Activated T-helper 1 cell treated with Interleukin-2 at 50 U/mL for 16 hours (primary cell): Measurements from ENCODE around the gene RCCD1.
A peak's percentile ranks its signal among the peaks of the same experiment; 100 is the strongest.

ENCODE experiments used
- DNase-seq: peaks from one replicate; pipeline ENCODE4 v3.0.0-alpha.2; 2020; ENCODE audit warnings: low read depth

Gene RCCD1

DNA sequence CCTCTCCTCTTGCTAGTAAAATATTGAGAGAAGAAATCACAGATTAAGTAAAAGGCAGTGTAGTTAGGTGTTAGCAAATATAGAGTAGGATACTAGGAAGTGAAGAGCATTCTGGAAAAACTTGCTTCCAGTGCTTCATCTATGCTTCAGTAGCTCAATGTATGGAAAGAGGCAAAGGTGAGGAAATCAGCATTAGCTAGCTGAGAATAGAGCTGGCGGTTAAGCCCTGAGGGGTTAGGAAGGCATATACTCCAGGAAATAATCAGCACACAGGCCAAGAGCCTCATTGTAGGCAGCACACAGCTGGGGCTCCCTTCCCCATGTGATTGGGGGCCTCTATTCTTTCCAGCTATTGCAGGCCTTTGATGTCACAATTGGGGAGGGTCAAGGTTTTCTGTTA is 13.8 kb downstream of the RCCD1 start:
- no peak for DNase-seq

DNA sequence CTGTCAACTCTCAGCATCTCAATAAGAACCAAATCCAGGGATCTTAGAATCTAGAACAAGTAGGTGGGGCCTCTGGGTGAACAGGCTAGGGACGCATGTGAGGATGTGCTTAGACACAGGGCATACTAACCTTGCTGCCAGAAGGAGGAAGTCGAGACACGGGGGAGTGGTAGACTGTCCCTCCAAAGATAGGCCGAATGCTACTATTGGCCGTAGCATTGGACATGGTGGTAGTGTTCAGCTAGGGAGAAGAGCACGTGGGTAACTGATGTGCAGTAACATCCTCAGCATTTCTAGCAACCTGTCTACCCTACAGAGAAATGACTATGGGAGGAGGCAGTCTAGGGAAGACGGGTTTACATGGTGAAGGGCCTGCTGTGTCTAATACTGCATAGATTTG is 15.6 kb downstream of the RCCD1 start:
- DNase-seq = no peak

DNA sequence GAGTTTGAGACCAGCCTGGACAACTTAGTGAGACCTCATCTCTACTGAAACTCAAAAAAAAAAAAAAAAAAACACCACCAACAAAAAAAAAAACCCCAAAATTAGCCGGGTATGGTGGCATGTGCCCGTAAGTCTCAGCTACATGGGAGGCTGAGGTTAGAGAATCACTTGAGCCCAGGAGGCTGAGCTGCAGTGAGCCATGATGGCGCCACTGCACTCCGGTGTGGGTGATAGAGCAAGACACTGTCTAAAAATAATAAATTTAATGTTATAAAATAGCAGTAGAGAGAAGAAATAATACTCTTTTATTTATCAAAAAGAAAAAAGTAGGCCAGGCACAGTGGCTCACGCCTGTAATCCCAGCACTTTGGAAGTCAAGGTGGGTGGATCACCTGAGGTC is 17.4 kb downstream of the RCCD1 start:
- no peak for DNase-seq

DNA sequence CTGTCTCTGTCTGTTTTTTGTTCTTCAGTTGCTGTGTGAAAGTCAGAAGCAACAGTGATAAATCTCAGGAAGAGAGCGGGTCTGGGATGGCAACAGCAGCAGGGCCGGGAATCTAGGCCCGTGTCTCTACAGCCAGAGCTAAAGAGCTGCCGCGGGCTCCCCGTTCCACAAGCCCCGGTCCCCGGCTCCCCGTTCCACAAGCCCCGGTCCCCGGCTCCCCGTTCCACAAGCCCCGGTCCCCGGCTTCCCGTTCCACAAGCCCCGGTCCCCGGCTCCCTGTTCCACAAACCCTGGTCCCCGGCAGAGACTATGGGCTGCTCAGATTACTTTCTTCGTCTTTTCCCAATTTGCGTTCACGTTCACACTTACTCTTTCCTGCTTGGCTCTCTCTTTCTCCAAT is 19.5 kb downstream of the RCCD1 start:
- DNase-seq = no peak

DNA sequence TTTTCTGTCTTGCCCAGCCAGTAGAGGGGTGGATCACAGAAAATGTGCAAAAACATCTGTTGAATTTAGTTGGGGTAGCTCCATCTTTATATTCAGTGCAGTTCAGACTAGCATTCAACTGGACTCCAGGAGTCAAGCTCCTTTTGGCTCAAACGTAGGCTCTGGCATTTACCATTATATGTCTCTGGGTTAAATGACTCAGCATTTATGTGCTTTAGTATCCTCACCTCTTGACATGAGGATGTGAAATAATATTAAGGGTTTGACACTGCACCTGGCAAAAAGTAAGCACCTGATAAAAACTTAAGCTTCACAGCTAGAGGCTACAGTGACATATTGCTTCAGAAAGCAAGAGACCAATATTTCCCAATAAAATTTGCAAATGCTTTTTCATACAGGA is 24.9 kb downstream of the RCCD1 start:
- DNase-seq = no peak

DNA sequence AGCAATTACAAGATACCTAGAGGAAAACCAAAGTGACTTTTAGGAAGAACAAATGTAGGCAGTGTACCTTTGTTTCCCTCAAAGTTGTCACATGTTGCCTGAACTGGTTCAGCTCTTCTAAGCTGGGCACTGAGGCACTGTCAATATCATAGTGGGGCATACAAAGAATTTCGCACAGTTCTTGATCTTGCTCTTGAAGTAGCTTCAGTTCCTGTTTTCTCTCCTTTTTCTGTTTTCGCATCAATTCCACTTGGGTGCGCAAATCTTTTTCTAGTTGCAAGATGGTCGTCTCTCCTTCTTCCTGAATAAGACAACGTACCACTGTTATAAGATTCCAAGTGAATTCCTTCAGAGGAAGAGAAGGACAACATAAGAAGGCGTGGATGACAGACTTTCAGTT is 27.0 kb downstream of the RCCD1 start:
- no peak for DNase-seq

DNA sequence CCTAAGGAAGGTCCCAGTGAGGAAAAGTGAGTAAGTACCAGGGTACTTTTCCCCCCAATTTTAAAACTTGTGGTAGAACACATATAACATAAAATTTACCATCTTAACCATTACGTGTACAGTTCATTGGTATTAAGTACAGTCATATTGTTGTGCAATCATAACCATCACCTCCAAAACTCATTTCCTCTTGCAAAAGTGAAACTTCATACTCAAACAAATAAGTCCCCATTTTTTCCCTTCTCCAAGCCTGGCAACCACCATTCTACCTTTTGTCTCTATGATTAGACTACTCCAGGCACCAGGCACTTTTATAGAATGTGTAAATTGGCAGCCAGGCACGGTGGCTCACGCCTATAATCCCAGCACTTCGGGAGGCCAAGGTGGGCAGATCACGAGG is 27.5 kb downstream of the RCCD1 start:
- no peak for DNase-seq

DNA sequence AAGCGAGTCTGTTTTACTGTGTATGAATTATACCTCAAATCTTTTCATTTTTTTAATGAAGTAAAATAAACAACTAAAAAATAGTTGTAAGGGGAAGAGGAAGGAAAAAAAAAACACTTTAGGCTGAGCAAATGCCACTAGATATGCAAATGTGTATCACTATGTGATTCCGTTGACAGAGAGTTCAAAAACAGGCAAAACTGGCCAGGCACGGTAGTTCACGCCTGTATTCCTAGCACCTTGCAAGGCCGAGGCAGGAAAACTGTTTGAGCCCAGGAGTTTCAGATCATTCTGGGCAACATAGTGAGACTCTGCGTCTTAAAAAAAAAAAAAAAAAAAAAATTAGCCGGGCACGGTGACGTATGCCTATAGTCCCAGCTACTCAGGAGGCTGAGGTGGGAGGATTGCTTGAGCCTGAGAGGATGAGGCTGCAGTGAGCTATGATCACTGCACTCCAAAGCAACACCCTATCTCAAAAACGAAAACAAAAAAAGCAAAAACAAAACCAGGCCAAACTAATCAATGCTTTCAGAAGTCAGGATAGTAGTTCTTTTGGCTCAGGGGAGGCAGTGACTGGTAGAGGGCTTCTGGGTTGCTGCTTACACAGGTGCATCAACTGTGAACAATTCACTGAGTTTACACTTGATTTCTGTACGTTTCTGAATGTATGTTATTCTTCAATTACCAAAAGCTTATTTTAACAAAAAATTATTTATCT is 32.3 kb downstream of the RCCD1 start:
- no peak for DNase-seq

DNA sequence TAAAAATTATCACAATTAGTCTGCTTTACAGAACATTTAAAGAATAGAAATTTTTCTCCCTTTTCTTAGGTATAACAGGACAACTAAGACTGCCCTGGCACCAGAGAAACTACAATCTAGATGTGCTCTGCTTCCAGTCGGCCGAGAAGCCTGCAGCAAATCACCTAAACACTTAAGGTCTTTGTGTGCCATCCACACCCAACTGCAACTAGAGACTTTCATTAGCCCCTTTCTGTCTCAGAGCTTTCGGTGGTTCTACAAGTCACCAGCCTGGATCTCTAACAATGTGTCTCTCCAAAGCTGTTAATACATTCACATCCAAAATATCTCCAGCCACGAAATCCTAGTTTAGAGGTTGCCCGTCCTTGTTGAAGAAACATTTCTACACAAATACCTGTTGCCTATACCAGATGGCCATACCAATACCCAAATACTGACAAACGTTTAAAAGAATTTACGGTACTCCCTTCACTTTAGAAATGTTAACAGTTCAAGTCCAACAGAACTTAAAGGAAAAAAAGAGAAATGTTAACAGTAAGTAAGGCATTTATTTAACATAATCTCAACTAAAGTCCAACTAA is 33.0 kb downstream of the RCCD1 start:
- no peak for DNase-seq

DNA sequence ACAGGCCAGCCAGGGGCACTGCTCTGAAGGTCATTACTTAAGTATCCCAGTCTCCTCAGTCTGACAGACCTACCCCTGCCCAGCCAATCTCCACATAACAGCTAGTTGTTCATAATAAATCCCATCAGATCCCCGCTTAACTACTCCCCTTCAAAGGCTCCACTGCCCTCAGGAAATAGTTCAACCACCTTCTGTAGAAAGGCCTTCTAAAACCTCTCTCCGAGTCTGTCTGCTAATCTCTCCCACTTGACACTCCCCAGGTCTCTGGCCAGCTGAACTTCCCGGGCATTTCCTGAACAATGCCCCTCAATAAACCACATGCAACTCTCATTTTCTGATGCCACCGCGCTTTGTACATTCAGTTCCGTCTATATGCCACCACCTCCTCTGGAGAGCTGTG is 33.6 kb downstream of the RCCD1 start:
- DNase-seq = no peak

DNA sequence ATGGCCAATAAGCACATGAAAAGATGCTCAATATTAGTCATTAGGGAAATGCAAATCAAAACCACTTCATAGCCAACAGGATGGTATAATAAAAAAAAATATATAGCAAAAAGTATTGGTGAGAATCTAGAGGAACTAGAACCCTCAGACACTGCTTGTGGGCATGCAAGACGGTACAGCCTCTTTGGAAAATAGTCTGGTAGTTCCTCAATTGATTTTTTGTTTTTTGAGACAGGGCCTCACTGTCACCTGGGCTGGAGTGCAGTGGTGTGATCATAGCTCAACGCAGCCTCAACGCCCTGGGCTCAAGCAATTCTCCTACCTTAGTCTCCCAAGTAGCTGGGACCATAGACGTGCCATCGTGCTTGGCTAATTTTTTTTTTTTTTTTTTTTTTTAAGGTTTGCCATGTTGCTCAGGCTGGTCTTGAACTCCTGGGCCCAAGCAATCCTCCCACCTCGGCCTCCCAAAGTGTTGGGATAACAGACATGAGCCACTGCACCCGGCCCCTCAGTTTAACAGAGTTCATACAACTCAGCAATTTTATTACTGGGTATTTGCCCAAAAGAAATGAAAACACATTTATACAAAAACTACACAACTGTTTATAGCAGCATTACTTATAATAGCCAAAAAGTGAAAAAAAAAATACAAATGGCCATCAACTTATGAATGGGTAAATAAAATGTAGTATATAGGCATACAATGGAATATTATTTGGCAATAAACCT is 34.5 kb downstream of the RCCD1 start:
- no peak for DNase-seq

DNA sequence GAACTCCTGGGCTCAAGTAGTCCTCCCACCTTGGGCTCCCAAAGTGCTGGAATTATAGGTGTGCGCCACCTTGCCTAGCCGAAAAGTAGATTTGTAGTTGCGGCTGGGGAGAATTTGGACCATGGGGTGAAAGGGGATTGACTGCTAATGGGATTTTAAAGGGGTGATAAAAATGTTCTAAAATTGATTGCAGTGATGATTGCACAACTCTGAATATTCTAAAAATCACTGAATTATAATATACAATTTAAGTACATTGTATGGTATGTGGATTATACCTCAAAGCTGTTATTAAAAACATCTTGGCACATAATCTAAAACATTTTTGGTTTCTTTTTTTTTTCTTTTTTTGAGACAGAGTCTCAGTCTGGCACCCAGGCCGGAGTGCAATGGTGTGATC is 35.8 kb downstream of the RCCD1 start:
- DNase-seq = no peak

DNA sequence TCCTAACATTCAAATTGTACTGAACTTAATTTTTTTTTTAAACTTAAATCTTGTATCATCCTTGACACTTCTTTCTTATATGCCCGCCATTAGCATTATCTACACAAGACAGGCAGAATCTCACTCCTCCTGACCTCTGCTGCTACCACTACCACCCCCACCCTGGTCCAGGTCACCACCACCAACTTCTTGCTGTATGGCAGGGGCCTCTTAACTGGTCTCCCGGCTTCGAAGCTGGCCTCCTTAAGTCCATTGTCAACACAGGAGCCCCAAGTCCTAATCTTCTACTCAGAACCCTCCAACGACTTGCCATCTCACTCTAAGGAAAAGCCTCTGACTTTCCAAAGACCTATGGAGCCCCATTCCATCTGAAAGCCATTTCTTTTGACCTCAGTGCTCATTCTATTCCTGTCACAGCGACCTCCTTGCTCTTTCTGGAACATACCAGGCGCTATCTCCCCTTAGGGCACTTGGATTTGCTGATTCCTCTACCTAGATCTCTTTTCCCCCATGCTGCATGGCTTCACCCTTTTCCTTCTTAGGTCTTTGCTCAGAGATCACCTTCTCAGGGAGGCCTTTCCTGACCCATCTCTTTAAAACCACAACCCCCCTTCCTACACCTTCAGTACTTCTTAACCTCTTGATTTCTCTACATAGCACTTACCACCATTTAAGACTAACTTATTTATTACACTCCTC is 37.1 kb downstream of the RCCD1 start:
- no peak for DNase-seq

DNA sequence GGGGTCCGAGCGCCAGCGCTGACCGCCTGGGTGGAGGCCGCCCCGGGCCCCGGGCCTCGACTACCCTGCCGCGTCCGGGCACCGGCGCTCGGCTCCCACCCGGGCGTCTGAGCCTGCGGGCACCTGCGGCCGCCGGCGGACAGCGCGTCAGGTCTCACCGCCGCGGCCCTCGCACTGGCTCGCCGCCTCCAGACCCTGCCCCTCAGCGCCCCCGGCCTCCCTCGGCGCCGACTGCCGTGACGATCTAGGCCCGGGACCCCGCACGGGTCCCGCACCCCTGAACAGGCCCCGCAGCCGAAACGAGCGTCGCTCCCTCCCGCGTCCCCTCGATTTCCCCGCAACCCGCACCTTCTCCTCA is 39.4 kb downstream of the RCCD1 start:
- DNase-seq = no peak

DNA sequence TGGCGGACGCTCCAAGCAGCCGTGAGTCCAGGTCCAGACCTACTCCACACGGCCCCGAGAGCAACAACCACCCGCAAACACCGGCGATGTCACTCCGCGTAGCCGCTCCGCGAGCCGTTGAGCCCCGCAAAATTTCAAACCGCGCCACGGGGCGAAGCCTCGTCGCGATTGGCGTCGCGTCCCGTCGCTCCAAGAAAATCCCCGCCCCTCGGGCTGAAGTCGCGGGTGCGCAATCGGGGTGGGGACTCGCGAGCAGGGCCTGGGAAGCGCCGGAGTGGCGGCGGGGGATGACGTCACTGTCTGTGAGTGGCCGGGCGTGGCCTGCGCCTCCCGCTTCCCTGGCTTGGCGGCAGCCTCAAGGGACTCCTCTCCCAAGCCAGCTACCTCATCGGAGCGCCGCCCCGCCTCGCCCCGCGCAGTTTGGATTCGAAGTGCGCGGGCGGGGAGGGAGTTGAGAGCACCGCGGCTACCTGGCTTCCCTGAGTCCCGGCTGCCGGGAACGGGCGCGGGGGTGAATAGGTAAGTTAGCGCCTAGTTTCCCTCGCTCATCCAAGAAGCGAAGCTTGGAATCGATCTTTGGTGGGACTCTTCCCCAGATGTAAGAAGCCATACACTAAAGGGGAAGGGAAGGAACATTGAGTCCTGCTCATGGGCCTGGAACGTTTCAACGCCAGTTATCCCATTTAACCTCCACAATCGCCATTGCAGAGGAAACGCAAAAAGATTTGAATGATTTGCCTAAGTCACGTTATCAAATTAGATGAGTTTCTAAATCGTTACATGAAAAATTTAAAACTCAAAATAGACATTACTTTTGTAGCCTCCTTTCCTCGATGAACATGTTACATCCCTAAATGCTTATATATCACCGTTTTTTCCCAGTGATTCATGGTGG is 40.0 kb downstream of the RCCD1 start, which contains the start of gene PRC1:
Gene PRC1, minus strand, starts transcription at position 119 of the 895 bp plus-strand sequence. Its CDS starts 118 bp downstream, at position 1.
- DNase-seq = peak; percentile 95

DNA sequence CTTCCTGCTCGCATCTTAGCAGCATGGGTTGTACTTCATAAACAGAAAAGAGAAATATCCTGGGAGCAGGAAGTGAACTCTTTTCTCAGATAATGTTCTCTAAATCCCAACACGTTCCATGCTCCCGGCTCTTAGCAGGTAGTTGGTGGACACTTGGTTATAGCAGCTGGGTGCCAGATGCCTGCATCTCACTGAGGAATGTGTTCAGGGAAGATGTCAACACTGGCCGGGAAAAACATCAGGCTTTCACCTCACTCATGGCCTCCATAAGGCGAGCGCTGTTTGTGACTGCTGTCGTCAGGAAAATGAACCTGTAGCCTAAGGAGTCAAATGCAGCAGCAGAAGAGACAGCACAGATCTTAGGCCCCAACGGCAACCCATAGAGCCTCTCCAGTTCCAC is 44.1 kb downstream of the RCCD1 start:
- DNase-seq = no peak

DNA sequence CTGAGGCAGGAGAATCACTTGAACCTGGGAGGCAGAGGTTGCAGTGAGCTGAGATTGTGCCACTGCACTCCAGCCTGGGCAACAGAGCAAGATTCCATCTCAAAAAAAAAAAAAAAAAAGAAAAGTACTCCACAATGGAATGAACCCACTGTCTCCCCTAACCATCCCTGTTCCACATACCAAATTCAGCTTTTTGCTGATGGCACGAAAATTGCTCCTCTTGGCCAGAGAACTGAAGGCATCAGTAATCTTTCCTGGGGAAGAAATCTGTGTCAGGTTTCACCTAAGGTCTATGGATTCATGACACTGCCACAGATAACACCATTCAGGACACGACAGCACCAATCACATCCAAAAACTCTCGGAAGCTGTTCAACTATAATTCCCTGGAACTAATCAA is 46.5 kb downstream of the RCCD1 start:
- DNase-seq = no peak

DNA sequence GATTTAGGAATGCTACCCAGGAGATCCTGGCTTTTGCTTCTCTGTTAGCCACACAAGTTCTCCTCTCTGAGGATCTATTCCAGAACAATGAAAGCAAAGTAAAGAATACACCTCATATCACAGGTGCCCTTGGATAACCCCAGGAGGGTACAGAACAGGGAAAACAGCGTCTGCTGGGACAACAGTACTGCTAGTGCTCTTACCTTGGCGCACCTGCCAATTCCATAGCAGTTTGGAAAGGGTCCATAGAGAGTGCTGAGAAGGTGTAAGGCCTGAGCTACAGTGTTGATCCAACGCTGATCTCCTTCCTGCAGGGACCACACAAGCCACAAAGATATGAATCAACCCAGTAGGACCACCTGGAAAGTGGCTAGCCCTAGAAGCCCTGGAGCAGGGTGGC is 52.6 kb downstream of the RCCD1 start:
- DNase-seq = no peak
